NCI-H1092 (cell line): ENCODE measurements around the gene PPP1R7.
"Not testable (repeated sequence)": the region's sequence is repeated elsewhere in the genome, so short reads cannot be mapped to it uniquely, and the experiment has no call there.

Experiments used
- DNase-seq: peaks from one replicate; lab custom pipeline; 2025; lab: John Stamatoyannopoulos, UW

The PPP1R7 gene

DNA sequence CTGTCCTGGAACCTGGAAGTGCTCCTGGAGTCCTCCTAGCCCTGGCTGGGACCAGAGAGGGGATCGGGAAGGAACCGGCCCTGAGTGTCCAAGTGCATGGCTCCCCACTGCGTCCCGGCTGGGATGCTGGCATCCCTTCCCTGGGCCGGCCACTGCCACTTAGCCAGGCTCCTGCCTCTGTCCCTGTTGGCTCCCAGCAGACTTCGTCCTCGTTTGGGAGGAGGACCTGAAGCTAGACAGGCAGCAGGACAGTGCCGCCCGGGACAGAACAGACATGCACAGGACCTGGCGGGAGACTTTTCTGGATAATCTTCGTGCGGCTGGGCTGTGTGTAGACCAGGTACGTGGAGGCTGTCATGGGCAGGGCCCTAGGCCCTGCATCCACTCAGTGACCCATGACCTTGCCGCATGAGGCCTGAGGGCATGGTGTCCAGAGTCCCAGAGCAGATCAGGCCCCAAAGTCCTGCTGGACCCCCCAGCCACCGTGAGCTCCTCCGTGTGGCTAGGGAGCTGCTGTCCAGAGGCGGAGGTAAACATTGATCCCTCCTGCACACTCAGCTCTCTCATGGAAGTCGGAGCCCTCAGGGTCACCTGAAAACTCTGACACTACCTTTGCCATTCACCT is 45.4 kb downstream of the PPP1R7 start:
- no peak for DNase-seq

DNA sequence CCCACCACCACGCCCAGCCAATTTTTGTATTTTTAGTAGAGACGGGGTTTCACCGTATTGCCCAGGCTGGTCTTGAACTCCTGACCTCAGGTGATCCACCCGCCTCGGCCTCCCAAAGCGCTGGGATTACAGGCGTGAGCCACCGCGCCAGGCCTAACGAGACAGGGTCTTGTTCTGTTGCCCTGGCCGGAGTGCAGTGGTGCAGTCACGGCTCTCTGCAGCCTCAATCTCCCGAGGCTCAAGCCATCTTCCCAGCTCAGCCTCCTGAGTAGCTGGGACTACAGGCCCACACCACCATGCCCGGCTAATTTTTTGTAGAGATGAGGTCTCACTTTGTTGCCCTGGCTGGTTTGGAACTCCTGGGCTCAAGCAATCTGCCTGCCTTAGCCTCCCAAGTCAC is 47.0 kb downstream of the PPP1R7 start:
- DNase-seq = not testable (repeated sequence)

DNA sequence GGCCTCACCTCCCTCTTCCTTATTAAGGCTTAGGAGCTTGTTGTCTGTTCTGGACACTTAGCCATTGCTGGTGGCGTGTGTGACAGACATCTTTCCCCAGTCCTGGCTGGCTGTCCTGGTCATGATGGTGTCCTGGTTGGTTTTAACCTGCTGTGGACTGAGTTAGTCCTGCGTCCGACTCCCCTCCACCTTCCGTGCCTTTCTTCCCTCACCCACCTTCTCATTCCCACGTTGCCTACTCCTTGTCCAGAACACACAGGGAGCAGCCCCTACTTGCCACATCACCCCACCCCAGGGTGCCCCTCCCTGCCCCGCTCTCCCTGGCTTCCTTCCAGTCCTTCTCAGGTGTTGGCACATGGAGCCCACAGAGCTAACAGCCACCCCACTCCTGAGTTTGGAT is 47.7 kb downstream of the PPP1R7 start:
- DNase-seq = no peak

DNA sequence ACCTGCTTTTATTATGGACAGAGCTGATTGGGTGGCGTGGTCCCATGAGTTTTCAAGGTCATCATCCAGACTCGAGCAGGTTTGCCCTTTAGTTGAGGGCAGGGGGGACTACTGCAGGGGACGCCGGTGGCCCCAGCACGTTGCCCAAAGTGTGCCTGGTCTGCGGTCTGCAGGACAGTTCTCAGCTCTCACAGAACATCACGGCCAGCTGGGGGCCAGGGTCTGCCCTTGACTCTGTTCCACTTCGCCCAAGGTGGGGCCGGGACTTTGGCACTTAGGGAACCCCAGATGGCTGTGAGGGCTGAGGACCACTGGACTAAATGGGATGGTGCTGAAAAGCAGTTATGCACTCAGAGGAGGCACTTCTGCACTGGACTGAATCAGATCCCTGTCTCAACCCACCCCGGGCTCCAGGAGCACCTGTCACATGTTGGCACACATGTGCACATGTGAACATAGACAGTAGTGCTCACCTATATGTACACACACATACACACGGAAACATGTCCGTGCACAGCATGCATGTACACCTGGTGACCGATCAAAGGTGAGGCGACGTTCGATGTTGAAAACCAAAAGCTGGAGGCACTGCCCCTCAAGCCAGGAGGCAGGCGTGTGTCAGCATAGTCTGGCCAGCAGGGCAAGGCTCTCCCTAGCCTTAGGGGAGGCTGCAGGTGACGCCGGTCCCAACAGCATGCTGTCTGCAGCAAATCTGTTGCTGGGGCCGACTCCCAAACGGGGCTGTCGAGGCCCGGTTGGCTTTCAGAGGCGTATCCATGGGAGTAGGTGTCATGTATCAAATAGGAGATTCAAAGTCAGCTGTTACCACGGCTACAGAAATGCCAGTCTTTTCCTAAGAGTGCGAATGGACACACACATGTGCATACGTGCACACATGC is 48.4 kb downstream of the PPP1R7 start:
- no peak for DNase-seq

DNA sequence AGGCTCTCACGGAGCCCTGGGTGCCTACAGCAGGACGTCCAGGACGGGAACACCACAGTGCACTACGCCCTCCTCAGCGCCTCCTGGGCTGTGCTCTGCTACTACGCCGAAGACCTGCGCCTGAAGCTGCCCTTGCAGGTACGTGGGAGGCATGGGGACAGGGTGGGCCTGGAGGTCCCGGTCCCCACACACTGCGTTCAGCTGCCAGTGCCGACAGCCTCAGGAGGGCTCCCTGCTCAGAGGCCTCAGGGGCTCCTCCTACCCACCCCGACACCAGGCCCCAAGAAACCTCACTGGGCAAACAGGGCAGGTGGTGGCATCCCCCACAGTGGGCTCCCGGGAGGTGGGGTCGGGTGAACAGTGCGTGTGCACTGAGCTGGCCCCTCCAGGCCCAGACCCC is 49.0 kb downstream of the PPP1R7 start:
- DNase-seq = no peak

DNA sequence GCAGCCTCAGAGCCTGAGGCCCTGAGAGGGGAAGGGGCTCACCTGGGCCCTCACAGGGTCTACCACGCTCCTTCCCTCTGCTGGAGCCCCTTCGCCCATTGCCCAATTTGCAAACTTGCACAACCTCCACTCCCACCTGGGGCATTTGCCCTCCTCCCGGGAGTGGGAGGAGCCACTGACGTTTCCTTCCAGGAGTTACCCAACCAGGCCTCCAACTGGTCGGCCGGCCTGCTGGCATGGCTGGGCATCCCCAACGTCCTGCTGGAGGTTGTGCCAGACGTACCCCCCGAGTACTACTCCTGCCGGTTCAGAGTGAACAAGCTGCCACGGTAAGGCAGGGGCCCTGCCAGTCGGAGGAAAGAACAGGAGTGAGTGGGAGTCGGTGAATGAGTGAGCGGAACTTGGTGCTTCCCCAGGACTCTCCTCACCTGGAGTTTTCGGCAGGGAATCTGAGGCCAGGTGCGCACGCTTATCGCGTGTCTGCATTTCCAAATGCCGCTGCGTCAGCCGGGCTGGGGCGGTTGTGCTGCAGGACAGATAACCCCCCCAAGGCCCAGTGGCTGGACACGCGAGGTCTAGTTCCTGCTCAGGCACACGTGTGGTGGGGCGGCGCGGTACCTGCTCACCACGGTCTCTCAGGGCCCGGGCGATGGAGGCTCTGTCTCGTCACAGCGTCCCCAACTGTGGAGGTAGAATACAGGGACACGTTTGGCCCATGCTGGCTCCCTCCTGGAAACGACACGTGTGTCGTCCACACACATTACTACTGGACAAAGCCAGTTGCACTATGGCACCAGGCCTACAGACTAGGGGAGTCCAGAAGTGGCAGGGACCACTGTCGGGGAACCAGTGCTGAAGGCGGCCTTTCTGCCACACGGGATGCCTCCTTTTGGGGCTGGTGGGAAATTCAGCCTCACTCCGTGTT is 49.9 kb downstream of the PPP1R7 start:
- DNase-seq = no peak

DNA sequence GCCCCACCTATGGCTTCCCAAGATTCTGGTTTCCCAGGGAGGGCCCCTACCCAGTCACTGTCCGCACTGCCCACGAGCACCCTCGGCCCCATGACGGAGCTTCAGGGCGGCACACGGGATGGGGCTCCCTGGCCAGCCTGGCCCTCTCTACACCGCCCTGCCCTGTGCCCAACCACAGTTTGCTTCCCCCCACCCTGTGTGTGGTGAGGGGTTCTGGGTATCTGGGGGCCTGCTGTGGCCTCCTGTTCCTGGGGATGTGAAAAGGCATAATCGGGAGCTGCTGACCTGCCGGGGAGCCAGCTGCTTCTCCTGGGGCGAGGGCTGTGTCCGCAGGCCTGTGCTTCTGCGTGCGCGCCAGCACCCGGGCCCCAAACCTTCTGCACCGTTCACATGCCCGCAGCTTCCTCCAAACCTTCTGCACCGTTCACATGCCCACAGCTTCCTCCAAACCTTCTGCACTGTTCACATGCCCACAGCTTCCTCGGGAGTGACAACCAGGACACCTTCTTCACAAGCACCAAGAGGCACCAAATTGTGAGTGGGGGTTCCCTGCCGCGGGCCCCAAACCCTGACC is 50.6 kb downstream of the PPP1R7 start:
- no peak for DNase-seq

DNA sequence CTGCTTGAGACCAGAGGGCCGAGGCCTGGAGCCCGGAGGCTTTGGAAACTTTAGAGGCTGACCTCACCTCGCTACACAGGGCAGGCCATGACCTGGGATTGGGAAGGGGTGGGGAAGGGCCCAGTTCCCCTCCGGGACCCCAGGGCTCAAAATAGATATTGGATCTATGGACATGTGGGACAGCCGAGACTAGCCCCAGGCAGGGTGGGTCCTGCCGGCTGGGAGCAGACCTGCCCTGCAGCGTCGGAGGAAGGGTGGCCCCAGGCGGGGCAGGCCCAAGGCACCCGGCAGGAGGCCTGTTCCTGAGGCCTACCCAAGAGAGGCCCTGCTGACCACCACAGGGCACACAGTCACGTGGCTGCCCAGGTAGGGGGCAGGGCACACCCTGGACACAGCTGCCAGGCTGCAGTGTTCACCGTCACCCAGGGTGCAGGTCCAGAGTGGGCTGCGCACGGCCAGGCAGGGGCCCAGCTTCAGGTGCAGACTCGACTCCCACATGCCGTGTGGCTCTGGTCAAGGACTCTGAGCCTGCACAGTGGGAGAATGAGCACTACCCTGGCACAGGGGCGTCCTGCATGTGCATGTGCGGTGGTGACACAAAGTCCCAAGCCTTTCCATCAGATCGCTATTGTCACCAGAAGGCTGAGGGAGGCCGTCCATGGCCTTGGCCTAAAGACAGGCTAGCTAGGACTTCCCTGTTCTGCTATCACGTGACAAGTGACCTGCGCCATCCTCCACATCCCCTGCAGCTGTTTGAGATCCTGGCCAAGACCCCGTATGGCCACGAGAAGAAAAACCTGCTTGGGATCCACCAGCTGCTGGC is 51.4 kb downstream of the PPP1R7 start:
- no peak for DNase-seq

DNA sequence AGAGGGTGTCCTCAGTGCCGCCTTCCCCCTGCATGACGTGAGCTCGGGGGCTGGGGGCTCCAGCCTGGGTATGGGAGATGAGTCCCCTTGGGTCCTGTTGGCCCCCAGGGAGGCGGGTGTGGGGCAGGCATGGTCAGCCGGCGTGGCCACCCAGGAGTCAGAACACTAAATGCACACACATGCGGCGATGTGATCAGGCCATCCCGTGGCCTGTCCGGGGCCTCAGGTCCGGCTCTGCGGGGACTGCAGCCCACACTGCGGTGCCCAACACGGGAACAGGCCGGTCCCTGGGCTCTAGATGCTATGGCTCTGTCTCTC is 52.0 kb downstream of the PPP1R7 start:
- DNase-seq = no peak

DNA sequence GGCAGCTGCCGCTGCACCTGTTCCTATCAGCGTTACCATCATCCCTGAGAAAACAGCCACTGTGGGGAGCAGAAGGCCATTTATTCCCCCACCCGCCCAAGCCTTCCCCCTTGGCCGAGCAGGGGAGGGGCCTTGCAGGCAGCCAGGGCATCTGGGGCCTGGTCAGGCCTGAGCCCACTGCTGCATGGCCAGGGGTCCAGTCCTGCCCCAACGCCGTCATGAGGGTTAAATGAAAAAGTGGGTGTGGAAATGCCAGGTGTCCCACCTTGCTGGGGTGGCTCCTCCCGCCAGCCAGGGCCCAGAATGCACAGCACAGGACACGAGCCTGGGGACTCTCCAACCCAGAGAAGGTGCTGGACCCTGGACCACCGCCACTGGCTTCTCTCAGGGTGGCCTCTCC is 52.4 kb downstream of the PPP1R7 start:
- no peak for DNase-seq

DNA sequence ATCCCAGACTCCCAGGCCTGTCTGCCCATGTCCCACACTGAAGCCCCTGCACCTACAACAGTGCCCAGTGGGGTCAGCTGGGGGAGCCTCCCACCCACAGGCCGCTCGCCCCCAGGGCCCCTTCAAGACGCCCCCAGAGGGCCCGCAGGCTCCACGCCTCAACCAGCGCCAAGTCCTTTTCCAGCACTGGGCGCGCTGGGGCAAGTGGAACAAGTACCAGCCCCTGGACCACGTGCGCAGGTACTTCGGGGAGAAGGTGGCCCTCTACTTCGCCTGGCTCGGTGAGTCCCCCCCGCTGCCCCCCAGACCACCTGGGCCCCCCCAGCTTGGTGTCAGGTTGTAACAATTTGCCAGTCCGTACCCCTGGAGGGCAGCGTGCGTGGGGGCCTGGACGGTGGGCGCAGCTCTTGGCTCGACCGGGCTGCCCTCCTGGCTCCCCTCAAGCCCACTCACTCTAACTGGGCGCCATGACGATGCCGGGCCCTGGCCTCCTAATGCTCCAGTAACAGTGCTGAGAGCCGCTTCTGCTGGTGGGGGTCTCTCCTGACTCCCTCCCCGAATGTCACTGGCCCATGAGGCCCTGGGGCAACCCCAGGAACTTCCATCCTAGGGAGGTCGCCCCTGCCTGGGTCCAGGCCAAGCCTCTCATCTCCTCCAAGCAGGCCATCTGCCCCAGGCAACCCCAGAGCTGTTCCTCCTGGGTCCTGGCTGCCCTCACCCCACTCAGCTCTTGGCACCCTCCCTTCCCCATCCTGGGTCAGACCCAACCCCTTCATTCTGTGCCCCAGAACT is 53.1 kb downstream of the PPP1R7 start:
- no peak for DNase-seq

DNA sequence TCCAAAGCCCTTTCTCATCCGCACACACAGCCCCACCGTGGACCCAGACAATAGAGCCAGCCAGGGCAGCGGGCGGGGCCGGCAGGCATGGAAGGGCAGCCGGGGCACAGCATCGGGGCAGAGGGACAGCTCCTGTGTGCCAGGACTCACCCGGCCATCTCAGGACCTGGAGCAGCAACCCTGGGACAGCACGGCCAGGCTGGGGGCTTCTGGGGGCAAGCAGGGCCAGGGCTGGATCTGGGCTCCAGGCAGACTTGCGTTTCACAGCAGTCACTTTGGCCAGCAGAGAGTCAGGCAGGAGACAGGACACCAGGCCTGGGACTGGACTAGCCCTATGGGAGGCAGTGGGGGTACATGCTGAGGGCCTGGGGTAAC is 53.7 kb downstream of the PPP1R7 start:
- no peak for DNase-seq

DNA sequence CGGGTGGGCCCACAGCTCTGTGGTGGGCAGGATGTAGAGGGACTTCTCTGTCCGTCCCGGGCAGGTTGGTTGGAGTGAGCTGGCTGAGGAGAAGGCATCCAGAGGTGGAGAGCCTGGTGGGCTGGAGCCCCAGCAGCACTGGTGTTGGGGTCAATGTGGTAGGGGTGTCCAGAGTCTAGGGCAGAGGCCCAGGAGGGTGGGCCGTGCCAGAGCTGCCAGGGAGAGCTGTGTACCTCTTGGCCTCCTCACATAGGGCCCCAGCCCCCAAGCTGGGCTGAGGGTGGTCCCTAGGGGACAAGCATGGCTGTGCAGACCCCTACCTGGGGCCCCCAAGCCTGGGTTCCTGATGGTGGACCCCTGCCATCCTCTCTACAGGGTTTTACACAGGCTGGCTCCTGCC is 54.2 kb downstream of the PPP1R7 start:
- DNase-seq = no peak

DNA sequence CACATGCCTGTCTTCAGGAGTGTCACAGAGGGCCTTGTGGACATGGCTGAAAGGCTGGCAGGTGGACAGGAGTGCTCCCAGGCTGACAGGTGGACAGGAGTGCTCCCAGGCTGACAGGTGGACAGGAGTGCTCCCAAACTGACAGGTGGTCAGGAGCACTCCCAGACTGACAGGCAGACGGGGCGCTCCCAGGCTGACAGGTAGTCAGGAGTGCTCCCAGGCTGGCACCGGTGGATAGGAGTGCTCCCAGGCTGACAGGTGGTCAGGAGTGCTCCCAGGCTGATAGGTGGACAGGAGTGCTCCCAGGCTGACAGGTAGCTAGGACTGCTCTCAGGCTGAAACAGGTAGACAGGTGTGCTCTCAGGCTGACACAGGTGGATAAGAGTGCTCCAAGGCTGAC is 54.8 kb downstream of the PPP1R7 start:
- no peak for DNase-seq

DNA sequence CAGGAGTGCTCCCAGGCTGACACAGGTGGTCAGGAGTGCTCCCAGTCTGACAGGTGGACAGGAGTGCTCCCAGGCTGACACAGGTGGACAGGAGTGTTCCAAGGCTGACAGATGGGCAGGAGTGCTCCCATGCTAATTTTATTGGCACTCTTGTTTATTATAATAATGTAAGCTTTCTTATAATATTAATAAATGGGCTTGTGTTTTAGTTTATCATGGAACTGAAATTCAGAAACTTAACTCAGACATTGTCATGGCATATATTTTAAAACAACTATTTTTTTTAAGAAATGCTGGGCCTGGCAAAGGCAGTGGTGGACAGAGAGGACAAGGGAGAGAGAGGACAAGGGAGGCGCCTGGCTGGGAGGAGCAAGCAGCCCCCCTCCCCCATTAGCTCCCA is 56.9 kb downstream of the PPP1R7 start:
- no peak for DNase-seq

DNA sequence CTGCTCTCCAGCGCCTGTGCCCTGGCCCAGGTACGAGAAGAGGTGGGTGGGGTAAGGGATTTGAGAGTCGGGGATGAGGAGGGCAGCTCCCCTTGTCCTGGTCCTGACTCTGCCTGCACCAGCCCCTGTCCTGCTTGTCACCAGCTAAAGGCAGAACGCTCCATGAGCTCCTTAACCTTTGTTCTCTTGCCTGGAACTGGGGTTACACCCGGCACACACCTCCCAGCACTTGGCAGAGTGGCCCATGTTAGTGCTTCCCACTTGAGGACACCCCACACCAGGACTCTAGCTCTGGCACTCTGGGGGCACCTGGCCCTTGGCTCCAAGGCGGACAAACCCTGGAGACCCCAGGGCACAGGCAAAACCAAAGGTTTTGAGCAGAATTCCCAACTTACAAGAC is 57.4 kb downstream of the PPP1R7 start:
- no peak for DNase-seq

DNA sequence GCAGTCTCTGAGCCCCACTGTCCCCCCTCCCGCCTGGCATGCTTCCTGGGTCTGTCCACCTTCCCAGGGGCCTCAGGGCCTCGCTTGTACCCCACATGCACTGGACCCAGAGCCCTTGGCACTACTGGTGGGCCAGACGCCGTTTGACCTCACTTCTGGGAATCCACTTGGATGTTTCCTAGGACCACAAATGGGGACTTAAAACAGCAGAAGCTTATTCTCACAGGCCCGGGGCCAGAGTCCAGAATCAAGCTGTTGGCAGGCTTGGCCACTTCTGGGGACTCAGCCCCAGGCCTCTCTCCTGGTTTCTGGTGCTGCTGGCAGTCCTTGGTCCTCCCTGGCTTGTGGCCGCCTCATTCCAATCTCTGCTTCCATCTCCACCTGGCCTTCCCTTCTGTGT is 57.8 kb downstream of the PPP1R7 start:
- no peak for DNase-seq

DNA sequence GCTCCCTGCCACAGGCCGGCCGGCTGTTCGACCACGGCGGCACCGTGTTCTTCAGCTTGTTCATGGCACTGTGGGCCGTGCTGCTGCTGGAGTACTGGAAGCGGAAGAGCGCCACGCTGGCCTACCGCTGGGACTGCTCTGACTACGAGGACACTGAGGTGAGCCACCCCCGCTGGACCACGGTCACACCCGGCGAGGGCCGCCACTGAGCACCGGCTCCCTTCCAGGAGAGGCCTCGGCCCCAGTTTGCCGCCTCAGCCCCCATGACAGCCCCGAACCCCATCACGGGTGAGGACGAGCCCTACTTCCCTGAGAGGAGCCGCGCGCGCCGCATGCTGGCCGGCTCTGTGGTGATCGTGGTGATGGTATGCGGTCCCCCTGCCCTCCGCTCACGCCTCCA is 59.0 kb downstream of the PPP1R7 start:
- no peak for DNase-seq

DNA sequence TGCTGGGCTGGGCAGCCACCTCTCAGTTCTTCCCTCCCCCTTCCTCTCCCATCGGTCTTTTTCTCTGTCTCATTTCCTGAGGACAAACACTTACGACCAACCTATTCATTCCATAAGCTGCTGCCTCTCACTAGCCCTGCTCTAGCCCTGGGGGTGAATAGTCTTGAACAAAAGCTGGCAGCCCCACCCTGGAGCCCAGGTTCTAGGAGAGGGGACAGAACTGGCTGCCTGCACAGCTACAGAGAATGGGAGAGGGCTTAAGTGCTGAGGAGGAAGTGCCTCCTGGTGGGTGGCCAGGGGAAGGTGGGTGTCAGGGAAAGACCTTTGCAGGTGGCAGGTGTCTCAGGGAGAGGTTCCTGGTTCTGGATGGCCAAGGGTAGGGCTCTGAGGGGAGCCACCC is 61.0 kb downstream of the PPP1R7 start:
- no peak for DNase-seq

DNA sequence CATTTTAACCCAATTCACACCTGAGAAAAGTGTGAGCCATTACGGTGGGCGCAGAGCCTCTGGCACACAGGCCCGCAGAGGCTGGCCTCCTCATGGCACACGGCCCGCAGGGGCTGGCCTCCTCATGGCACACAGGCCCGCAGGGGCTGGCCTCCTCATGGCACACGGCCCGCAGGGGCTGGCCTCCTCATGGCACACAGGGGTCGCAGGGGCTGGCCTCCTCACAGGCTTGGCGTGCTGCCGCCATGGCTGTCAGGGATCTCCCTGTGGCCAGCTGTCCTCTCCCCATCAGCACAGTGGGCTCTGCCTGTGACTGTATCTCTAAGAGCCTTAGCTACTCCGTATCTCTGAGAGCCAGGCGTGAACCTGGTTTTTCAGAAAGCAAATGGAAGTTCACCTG is 62.8 kb downstream of the PPP1R7 start:
- no peak for DNase-seq

DNA sequence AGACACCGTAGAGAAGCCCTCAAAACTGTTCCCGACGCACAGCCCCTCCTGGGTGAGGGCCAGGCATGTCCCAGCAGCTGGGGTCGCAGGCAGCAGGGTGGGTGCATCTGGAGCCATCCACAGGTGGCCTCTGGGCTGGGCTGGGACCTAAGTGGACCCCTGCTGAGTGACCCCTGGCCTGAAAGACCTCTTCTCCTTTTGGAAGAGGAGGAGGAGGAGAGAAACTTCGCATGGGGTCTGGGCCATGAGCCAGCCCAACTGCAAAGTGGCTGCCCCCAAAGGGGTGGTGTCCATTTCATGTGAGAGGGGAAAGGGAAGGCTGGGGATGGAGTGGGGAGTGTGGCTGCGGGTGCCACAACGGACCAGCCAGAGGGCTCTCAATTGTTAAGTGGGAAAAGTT is 63.3 kb downstream of the PPP1R7 start:
- DNase-seq = no peak
